Keratinocyte (primary cell): ENCODE measurements around the gene RUNX1. TPM values are rescaled to one million over a fixed set of nuclear protein-coding genes. Genes with fewer than 3 reads are reported as not detected.

ENCODE experiments used
- DNase-seq: peaks from one replicate; pipeline ENCODE4 v3.0.0-alpha.2; 2011; ENCODE audit warnings: low read depth, missing footprints, low spot score
- FAIRE-seq: peaks from 2 replicates; lab custom pipeline; 2011; peaks lifted over from hg19 to GRCh38; lab: Jason Lieb, UNC
- H2AFZ ChIP-seq: 2 replicates; pipeline ENCODE4 v1.6.0; 2012; ENCODE audit warnings: low read length, control low read depth, inconsistent platforms; ENCODE audit not compliant: control insufficient read depth
- H3K27ac ChIP-seq: 2 replicates; pipeline ENCODE4 v1.5.1; 2011; ENCODE audit warnings: low read length; ENCODE audit not compliant: control insufficient read depth, insufficient read depth
- H3K27me3 ChIP-seq: 3 replicates; pipeline ENCODE4 v1.6.0; 2011; ENCODE audit warnings: low read length; ENCODE audit not compliant: control insufficient read depth, insufficient read depth; ENCODE audit errors: extremely low read depth
- H3K36me3 ChIP-seq, 2 experiments: 2 replicates in 1 of 2; 3 replicates in 1 of 2; pipeline ENCODE4 v1.5.1; 2011; ENCODE audit warnings: low read length in 2 of 2, mild to moderate bottlenecking in 1 of 2; ENCODE audit not compliant: control insufficient read depth in 2 of 2, insufficient read depth in 2 of 2; ENCODE audit errors: extremely low read depth in 1 of 2
- H3K4me1 ChIP-seq: 3 replicates; pipeline ENCODE4 v1.5.1; 2011; ENCODE audit warnings: low read length; ENCODE audit not compliant: control insufficient read depth, insufficient read depth; ENCODE audit errors: extremely low read depth
- H3K4me2 ChIP-seq: 3 replicates; pipeline ENCODE4 v1.6.0; 2011; ENCODE audit warnings: low read depth, low read length; ENCODE audit not compliant: control insufficient read depth, insufficient read depth; ENCODE audit errors: extremely low read depth
- H3K4me3 ChIP-seq, 3 experiments: fragments of 200-600 bp in 1 of 3; sonication (generic) in 1 of 3; 2 replicates in 2 of 3; 3 replicates in 1 of 3; pipeline ENCODE4 v1.5.1; 2011 to 2016; ENCODE audit warnings: low read length in 3 of 3, mild to moderate bottlenecking in 3 of 3, control low read depth in 2 of 3, inconsistent platforms in 1 of 3, low read depth in 1 of 3, mixed read lengths in 1 of 3, mixed run types in 1 of 3, moderate library complexity in 1 of 3; ENCODE audit not compliant: control insufficient read depth in 2 of 3, insufficient read depth in 2 of 3; ENCODE audit errors: extremely low read depth in 1 of 3
- H3K79me2 ChIP-seq: 2 replicates; pipeline ENCODE4 v1.6.0; 2012; ENCODE audit warnings: low read length; ENCODE audit not compliant: control insufficient read depth, insufficient read depth
- H3K9ac ChIP-seq: 3 replicates; pipeline ENCODE4 v1.6.0; 2011; ENCODE audit warnings: low read length; ENCODE audit not compliant: control insufficient read depth, insufficient read depth; ENCODE audit errors: extremely low read depth
- H3K9me1 ChIP-seq: 3 replicates; pipeline ENCODE4 v1.6.0; 2011; ENCODE audit warnings: low read length; ENCODE audit not compliant: control insufficient read depth, insufficient read depth; ENCODE audit errors: extremely low read depth
- H3K9me3 ChIP-seq: 2 replicates; pipeline ENCODE4 v1.5.1; 2012; ENCODE audit warnings: low read depth, low read length; ENCODE audit not compliant: control insufficient read depth
- H4K20me1 ChIP-seq: 3 replicates; pipeline ENCODE4 v1.6.0; 2011; ENCODE audit warnings: low read length; ENCODE audit not compliant: control insufficient read depth, insufficient read depth; ENCODE audit errors: extremely low read depth
- EZH2 ChIP-seq: IDR thresholded peaks from one replicate; pipeline ENCODE4 v1.6.1; 2012; ENCODE audit warnings: inconsistent platforms, mild to moderate bottlenecking, low read length, moderate library complexity
- dilution Hi-C: fragments of 300-500 bp; cut with MboI; formaldehyde crosslinking; loops from one replicate; pipeline ENCODE4 v1.7.0; 2020; ENCODE audit warnings: low sequenced_read_pairs; ENCODE audit not compliant: extremely low pct_ligation_motif_present
- polyA plus RNA-seq, 5 experiments: library from polyadenylated mRNA; depleted of rRNA in 3 of 5; stranded (reverse) in 3 of 5; stranded (forward) in 1 of 5; unstranded in 1 of 5; fragments of >200 nt; gene quantifications; 1 replicate in 1 of 5; 2 replicates in 3 of 5; 3 replicates in 1 of 5; pipeline versions ENCODE4 v1.2.1 to v1.2.3, GENCODE V29; 2011 to 2012; ENCODE audit warnings: missing spikeins in 2 of 5, low read depth in 1 of 5, low replicate concordance in 1 of 5
- TF ChIP-seq, protein P1 (sequence below), 3 experiments: IDR thresholded peaks in 1 of 3; conservative IDR thresholded peaks in 1 of 3; optimal IDR thresholded peaks in 1 of 3; 2 replicates in 2 of 3; 3 replicates in 1 of 3; pipeline versions ENCODE3 to v1.5.1; 2011; ENCODE audit warnings: low read length in 3 of 3, mild to moderate bottlenecking in 3 of 3, moderate library complexity in 2 of 3, control low read depth in 1 of 3, inconsistent platforms in 1 of 3; ENCODE audit not compliant: insufficient read depth in 2 of 3; ENCODE audit errors: extremely low read depth in 1 of 3

The RUNX1 gene
- polyA plus RNA-seq, 1 donor (not counting 4 experiments of a cell fraction or from before 2014, with no cell fraction given): 44.9 TPM

- H3K4me1 ChIP-seq: peaks cover 45% of the 10 kb centered on the region
- no peak for DNase-seq
Observed at GRCh38 chr21:34846601-34847112, 202.4 kb downstream of the RUNX1 start.

DNA sequence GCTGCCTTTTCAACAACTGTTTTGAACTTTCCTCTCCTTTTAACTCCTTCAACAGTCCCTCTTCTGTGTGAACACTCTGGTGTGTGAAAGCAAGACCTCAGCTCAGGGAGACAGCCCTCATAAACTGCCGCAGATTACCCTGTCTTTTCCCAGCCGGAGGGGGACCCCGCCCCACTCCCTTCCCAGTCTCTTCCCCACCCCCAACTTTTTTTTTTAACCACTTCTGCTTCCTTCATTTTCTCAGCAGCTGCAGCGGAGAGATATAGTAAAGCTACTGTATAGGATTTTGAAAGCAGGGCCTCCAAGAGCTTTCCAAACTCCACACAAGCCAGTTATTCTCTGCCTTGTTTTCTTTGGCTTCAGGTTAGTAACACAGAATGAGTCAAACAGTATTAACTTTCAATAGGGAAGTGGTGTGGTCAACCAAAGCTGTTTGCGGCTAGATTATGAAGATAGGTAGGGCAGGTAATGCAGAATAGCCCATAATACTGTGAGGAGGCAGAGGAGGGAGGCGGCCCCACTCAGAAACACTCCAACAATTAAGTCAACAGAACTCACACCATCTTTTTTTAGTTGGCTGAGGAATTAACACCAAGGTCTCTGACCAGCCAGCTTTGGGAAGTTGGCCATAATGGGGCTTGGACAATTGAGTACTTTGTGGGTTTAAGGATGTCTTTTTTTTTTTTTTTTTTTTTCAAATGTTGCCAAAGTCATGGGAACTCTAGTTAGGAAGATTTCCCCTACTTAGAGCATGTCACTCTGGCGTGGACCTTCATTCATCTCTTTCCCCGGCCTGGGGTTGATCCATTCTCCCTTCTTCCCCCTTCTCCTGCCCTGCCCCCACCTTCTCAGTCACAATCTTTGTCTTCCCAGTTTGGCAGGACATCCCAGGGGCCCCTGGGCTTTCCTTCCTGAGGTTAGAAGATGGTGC, 203.3 kb downstream of the RUNX1 start:
- TF ChIP-seq, protein P1, sequence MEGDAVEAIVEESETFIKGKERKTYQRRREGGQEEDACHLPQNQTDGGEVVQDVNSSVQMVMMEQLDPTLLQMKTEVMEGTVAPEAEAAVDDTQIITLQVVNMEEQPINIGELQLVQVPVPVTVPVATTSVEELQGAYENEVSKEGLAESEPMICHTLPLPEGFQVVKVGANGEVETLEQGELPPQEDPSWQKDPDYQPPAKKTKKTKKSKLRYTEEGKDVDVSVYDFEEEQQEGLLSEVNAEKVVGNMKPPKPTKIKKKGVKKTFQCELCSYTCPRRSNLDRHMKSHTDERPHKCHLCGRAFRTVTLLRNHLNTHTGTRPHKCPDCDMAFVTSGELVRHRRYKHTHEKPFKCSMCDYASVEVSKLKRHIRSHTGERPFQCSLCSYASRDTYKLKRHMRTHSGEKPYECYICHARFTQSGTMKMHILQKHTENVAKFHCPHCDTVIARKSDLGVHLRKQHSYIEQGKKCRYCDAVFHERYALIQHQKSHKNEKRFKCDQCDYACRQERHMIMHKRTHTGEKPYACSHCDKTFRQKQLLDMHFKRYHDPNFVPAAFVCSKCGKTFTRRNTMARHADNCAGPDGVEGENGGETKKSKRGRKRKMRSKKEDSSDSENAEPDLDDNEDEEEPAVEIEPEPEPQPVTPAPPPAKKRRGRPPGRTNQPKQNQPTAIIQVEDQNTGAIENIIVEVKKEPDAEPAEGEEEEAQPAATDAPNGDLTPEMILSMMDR (optimal IDR thresholded peaks at IDR 0.05 in 1 of 3, IDR thresholded peaks at IDR 0.05 in 1 of 3, conservative IDR thresholded peaks at IDR 0.05 in 1 of 3; ENCODE audit: extremely low read depth in 1 of 3, insufficient read depth in 2 of 3, low read length in 3 of 3): no peak
- TF ChIP-seq EZH2: no peak
- H2AFZ ChIP-seq: no peak overlapping the region
- H3K27me3 ChIP-seq: no peaks in the 10 kb centered on the region
- DNase-seq (no peak), FAIRE-seq (peak; percentile 80)
- peak overlapping the region; percentile 70 for H3K27ac ChIP-seq
- peaks cover 50% of the 10 kb centered on the region for H4K20me1 ChIP-seq
- no peaks in the 10 kb centered on the region for H3K9me3 ChIP-seq
- no peak overlapping the region for H3K4me3 ChIP-seq
- H3K4me2 ChIP-seq: peak overlapping the region; percentile 22
- peaks cover 45% of the 10 kb centered on the region for H3K4me1 ChIP-seq
- H3K9ac ChIP-seq: peak overlapping the region; percentile 55
- peaks cover 62% of the 10 kb centered on the region for H3K79me2 ChIP-seq
- H3K9me1 ChIP-seq: peaks cover 20% of the 10 kb centered on the region
- H3K36me3 ChIP-seq: peaks cover 31 to 44% of the 10 kb centered on the region in 2 experiments
- dilution Hi-C loops: no loop called here

More at GRCh38 chr21:34846601-34847112, 202.4 kb downstream of the RUNX1 start:
- H3K4me2 ChIP-seq: peak overlapping the region; percentile 60
- peaks cover 18% of the 10 kb centered on the region for H3K9me1 ChIP-seq
- H2AFZ ChIP-seq: no peak overlapping the region
- peaks cover 31 to 44% of the 10 kb centered on the region in 2 experiments for H3K36me3 ChIP-seq
- H3K79me2 ChIP-seq: peaks cover 62% of the 10 kb centered on the region
- no peaks in the 10 kb centered on the region for H3K9me3 ChIP-seq
- no peaks in the 10 kb centered on the region for H3K27me3 ChIP-seq
- peak overlapping the region; percentile 70 for H3K27ac ChIP-seq
- TF ChIP-seq, protein P1 (optimal IDR thresholded peaks at IDR 0.05 in 1 of 3, IDR thresholded peaks at IDR 0.05 in 1 of 3, conservative IDR thresholded peaks at IDR 0.05 in 1 of 3; ENCODE audit: extremely low read depth in 1 of 3, insufficient read depth in 2 of 3, low read length in 3 of 3): no peak
- TF ChIP-seq EZH2: no peak
- no peak overlapping the region for H3K4me3 ChIP-seq
- H4K20me1 ChIP-seq: peaks cover 47% of the 10 kb centered on the region
- peak overlapping the region; percentile 29 for H3K9ac ChIP-seq
- FAIRE-seq: peak; percentile 56
- dilution Hi-C loops: no loop called here
